Activated CD4-positive, alpha-beta T cell treated with anti-CD3 and anti-CD28 coated beads for 24 hours (primary cell): ENCODE measurements around the gene EXOC6B.
"Not testable (repeated sequence)": the region's sequence is repeated elsewhere in the genome, so short reads cannot be mapped to it uniquely, and the experiment has no call there.

Experiments used
- DNase-seq, 2 donors: peaks; one replicate each; pipeline ENCODE4 v3.0.0-alpha.2; 2020; ENCODE audit warnings: low read depth in 2 of 2

EXOC6B gene

DNA sequence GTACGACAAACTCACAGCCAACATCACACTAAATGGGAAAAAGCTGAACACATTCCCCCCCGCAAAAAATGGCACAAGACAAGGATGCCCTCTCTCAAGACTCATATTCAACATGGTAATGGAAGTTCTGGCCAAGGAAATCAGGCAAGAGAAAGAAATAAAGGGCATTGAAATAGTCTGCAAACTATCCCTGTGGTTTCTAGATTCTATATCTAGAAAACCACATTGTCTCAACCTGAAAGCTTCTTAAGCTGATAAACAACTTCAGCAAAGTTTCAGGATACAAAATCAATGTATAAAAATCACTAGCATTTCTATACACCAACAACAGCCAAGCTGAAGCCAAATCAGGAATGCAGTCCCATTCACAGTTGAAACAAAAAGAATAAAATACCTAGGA is 383.6 kb downstream of the EXOC6B start:
- no peak for DNase-seq

DNA sequence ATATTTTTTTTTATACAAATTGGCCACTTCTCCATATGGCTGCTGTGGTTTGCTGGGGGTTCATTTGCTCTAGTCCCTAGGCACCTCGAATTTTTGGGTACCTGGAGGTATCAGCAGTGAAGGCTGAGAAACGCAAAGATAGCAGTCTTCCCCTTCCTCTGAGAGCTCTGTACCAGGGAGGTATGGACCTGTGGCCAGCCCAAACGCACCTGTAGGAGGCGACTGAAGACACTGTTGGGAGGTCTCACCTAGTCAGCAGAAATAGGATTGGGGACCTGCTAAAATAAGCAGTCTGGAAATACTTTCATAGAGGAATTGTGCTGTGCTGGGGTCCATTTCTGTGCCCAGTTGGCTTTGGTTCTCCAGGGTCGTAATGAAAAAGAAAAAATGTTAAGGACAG is 385.9 kb downstream of the EXOC6B start:
- DNase-seq: no peak

DNA sequence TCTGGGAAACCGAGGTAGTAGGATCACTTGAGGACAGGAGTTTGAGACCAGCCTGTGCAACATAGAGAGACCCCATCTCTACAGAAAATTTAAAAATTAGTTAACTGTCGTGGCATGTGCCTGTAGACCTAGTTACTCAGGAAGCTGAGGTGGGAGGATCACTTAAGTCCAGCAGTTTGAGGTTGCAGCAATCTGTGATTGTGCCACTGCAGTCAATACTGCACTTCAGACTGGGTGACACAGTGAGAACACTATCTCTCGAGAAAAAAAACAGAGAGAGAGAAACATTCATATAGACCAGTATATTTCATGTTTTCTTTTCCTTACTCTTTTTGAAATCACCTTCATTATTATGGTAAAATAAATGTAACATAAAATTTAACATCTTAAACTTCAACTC is 387.5 kb downstream of the EXOC6B start:
- no peak for DNase-seq

DNA sequence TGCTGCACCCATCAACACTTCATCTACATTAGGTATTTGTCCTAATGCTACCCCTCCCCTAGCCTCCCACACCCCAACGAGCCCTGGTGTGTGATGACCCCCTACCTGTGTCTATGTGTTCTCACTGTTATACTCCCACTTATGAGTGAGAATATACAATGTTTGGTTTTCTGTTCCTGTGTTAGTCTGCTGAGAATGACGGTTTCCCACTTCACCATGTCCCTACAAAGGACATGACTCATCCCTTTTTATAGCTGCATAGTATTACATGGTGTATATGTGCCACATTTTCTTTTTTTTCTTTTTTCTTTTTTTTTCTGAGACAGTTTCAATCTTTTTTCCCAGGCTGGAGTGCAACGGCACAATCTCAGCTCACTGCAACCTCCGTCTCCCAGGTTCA is 394.1 kb downstream of the EXOC6B start:
- DNase-seq: no peak

DNA sequence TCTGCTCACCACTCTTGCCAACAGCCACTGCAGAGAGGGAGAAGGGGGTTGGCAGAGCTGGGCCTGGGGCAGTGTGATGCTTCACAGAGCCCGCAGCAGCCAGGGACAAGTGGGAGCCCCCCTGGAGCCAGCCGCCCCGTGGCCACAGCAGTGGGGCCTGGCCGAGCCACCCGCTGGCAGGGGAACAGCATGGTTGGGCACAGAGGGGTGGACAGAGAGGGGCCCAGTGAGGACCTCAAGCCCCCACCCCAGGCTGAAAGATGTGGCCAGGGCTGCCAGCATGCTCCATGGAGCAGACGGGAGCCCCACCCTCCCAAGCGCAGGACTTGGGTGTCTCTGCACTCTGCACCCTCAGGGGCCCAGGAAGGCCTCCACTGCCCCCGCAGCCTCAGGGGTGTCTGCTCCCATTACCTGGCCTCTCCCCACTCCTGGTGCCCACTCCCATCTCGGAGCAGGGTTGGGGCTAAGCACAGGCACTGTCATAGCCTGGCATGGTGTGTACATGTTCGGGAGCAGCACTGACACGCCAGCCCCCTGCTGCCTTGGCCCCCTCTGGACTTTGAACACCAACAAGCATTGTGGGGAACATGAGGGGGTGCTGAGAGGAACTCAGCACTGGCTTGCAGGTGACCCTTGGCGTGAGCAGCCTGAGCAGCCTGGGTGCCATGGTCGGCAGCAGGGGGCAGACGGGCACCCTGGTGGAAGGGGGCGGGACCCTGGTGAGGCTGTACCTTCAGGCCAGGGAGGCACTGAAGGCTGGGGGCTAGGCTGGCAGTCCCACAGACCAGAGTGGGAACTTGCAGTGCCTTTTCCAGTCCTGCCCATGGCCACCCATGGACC is 398.6 kb downstream of the EXOC6B start:
- no peak for DNase-seq

DNA sequence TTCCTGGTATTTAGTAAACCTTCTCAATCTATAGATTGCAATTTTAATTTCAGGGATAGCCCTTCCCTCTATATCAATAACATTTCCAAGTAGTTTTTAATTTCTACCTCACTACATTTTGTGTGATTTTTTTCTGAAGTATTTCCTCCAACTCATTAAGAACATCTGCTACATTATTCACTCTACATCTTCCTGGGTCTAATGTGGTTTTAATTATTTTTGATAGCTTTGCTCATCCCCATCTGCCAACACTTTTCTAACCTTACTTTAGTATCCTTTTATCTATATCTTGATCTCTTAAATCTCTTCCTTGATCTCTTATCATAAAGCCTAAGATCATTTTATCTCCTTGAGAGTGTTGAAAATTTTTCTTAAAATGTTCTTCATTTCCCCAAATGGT is 399.8 kb downstream of the EXOC6B start:
- DNase-seq: no peak

DNA sequence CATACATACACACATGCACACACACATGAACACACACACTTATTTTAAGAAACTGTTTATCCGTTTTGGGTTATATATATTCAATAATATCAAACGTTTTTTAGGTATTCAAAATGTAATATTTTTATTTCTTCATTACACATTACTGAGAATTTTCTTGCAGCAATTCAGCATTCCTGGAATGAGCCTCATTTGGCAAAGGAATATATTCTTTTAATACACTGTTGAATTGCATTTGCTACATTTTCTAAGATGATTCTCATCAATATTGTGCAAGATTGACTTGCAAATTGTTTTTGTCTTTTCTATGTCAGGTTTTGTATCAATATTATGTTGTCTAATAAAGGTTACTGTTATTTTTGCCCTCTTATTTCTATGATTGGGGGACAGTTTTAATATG is 402.1 kb downstream of the EXOC6B start:
- no peak for DNase-seq

DNA sequence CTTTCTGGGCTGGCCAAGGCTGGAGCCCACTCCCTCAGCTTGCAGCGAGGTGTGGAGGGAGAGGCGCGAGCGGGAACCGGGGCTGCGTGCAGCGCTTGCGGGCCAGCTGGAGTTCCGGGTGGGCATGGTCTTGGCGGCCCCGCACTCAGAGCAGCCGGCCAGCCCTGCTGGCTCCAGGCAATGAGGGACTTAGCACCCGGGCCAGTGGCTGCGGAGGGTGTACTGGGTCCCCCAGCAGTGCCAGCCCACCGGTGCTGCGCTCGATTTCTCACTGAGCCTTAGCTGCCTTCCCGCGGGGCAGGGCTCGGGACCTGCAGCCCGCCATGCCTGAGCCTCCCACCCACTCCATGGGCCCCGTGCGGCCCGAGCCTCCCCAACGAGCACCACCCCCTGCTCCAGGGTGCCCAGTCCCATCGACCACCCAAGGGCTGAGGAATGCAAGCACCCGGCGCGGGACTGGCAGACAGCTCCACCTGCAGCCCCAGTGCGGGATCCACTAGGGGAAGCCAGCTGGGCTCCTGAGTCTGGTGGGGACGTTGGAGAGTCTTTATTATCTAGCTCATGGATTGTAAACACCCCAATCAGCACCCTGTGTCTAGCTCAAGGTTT is 404.0 kb downstream of the EXOC6B start:
- not testable (repeated sequence) for DNase-seq

DNA sequence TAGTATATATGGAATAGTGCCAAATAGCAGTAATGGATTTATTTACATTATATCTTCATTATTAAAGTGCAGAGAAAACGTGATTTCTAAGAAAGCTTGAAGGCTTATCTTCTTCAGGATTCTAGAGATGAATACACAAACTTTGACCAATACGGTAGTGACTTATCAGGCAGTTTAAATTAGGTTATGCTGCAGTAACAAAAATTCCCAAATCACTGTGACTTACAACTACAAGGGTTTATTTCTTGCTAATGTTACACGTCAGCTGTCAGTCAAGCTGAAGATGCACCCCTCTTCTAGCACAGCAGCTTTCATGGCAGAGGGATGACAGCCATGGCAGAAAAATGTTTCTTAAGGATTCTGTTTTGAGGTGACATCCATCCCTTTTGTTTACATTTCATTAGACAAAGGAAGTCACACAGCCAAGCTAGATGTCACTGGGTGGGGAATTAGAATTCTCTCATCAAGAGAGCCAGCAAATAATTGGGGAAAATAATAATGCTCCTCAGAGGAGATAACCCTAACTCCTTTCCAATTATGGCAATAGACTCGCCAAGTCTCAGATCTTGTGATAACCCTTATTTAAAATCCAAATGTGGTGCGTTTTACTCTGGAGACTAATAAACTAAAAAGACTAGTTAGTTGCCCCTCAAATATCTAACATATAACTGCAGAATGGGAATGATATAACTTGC is 409.9 kb downstream of the EXOC6B start:
- no peak for DNase-seq

DNA sequence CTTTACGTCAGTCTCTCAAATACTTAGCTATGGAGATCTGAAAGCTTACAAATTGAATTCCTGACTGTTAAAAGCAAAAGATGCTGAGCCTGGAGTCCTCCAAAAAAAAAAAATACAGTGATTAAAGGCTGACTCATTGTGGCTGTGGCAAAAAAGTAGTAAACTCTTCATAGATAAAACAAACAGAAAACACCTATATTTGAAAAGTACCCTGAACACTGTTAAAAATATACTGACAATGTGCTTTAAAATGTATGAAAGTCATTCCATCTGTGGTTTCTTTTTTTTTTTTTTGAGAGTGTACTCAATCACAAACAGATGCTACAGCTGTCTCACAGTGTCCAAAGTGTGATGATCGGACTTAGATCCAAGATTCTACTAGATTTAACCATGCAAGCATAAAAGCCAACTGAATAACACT is 410.6 kb downstream of the EXOC6B start:
- DNase-seq: no peak

DNA sequence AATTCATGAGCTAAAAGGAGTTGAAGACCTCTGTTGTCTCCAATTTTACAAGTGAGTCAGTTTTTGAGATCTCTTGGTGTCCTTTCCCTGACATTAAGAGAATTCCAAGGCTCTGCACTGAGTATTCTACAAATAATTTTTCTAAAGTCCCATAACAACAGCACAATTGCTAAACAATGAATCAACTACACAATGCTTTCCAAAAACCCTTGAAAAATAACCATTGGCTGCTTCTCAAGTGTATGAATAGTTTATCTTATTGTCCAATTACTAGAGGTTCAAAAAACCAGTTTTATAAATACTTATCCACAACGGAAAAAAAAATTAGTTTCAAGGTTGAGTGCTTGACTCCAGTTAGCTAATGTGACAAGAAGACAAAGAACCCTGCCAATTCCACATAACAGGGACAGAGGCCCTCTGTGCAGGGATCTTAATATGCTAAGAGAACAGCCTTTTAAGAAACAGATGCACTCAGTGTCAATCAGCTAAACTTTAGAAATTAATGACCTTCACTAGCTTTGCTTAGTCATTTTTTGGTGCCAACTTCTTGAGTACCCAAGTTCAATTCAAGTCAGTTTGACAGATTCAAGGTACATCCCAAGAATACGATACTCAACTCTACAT is 411.6 kb downstream of the EXOC6B start:
- DNase-seq: no peak

DNA sequence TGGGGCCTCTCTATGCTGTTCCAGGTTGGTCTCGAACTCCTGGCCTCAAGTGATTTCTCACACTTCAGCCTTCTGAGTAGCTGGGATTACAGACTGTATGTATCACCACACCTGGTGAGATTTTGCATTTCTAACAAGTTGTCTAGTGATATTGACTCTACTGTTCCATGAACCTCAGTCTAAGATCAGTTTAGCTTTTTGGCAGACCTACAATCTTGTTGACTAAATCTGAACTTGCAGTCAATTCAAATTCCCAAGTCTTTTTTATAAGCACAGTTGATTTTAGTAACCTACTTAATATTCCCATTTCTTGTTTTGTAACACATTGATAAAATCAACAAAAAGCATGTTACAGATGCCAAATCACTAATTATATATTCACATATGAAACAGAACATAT is 412.1 kb downstream of the EXOC6B start:
- DNase-seq: no peak

DNA sequence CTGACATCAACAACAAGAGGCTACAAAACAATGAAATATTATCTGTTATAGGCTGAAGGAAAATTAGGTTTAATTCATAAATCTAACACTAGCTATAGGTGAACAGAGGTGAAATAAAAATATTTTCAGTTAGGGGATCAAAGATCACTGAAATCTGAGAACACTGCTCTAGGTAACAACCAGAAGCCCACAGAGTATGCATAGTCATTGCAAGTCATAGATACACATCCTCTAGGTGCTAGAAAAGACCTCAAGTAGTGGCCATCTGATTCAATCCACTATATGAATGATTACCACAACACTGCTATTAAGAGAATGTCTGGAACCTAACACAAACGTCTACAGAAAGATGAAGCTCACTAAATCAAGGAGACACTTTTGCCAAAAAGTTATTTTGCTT is 413.6 kb downstream of the EXOC6B start:
- DNase-seq: no peak

DNA sequence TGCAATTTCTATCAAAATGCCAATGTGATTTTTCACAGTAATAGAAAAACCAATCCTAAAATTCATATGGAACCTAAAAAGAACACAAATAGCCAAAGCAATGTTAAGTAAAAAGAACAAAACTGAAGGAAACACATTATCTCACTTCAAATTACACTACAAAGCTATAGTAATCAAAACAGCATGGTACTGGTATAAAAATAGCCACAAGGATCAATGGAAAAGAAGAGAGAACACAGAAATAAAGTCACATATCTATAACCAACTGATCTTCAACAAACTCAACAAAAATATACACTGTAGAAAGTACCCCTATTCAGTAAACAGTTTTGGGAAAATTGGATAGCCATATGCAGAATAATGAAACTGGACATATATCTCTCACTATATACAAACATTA is 426.0 kb downstream of the EXOC6B start:
- no peak for DNase-seq

DNA sequence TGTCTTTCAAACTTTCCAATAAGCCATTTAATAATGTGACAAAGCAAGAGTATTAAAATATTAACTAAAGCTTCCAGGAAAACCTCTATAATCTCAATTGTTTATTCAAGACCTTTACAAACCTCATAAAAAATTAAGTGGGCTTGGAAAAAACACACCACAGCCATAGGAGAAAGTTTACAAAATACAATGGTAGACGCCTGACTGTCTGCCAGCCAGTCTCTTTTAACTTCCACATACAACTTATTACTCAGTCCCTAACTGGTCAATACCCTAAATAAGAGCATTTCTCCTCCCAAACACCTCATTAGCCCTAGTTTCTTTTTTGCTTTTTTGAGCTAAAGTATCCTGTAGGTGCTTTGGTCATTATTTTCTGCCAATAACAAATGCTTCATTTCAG is 430.7 kb downstream of the EXOC6B start:
- no peak for DNase-seq

DNA sequence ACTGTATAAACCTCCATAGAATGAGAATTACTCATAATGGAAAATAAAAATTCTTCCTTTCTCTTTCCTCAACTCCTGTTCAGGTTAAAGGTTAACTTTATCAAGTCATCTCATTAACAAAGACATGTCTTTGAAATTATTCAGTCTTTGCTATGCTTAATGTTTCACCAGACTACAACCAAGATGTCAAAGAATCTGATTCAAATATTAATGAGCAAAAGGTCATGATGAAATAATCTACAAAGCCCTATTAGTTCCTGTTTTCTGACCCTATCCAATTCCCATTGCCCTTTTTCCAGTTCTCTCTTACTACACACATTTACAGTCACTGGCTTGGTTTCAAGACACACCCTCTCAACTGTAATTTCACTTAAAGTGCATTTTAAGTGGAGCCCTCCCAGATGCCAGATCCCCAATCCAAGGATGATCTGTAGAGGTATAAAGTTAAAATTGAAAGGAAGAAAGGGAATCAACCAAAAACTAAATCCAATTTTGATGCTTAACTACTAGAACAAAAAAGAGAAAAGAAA is 431.2 kb downstream of the EXOC6B start:
- DNase-seq: no peak

DNA sequence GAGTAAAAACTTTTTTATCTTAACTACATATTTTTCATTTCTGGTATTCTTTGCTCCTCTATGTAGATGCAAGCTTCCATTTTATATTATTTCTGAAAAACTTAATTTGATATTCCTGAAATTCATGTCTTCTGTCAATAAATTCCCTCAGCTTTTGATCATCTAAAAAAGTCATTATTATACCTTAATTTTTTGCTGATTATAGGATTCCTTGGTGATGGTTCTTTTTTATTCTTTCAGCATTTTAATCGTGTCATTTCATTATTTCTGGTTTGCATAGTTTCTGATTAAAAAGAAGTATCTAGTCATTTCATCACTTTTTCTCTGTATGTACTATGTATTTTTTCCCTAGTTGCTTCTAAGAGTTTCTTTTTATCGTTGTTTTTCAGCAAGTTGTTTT is 436.4 kb downstream of the EXOC6B start:
- no peak for DNase-seq

DNA sequence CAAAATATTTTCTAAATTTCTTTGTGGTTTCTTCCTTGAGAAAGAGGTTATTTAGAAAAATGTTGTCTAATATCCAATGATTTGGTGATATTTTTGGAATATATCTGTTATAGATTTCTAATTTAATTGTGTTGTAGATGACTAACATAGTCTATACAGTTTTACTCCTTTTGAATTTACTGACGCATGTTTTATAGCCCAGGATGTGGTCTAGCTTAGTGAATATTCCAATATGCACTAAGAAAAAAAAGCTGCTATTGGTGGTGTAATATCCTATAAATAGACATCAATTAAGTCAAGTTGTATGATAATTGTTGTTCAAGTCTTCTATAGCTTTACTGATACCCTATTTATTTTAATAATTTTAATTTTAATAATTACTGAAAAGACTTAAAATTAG is 437.6 kb downstream of the EXOC6B start:
- DNase-seq: no peak

DNA sequence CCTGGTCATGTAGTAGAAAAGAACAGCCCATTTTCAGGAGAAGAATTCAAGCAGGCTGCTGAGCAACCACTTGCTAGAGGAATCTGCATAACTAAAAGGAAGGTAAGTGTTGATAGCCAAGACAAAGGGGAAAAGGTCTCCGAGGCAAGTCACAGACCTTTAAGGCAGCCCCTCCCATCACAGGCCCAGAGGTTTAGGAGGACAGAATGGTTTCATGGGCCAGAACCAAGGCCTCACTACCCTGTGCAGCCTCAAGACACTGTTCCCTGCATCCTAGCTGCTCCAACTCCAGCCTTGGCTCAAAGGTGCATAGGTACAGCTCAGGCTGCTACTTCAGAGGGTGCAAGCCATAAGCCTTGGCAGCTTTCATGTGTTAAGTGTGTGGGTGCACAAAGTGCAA is 439.5 kb downstream of the EXOC6B start:
- DNase-seq: no peak

DNA sequence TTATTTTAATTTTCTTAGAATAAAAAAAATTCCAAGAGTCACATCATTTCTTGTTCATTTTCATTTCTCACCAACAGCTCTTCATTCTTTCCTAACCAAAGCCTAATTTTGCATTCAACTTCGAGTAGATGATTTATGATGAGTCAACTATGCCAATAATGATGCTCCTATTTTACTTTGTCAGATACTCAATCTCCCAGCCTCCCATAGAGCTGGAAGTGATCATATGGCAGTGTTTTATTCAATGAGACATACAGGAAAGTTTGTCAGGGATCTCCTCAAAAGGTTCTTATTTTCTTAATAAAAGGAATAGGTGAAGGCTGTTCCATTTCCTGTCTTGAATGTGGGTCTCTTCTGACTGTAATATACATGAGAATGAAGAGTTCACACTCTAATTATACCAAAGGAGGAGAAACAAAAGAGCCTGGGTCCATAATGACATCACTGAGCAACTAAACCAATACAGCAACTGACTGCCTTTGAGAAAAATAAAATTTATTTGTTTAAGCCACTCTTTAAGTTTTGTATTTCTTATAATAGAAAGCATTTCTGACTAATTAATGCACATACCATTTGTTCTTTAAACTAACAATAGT is 447.0 kb downstream of the EXOC6B start:
- no peak for DNase-seq

DNA sequence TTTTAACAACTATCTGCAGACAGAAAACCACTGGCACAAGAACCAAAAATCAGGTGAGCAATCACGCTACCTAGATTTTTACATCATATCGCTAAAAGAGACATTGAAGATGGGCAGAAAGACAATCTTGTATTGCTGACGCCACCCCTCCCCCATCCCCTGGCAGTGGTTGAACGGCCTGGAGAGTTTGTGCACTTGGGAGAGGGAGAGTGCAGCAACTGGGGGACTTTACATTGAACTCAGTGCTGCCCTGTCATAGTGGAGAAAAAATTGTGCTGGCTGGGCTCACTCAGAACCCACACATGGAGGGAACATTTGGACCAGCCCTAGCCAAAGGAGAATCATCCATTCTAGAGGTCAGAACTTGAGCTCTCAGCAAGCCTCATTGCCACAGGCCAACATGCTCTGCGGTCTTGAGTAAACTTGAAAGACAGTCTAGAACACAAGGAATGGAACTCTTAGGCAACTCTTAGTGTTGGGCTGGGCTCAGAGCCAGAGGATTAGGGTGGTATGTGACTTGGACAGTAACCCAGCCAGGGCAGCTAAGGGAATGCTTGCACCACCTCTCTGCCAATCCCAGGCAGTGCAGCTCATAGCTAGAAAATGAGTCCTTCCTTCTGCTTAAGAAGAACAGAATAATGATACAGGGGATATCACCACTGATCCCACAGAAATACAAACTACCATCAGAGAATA is 458.2 kb downstream of the EXOC6B start:
- DNase-seq: no peak
